ENCODE measurements around the gene CTU1.

The CTU1 gene

GRCh38 chr19:51060336-51060735 is 47.9 kb downstream of the CTU1 start:
- no peak for TF ChIP-seq EZH2 (IDR thresholded peaks at IDR 0.05; ENCODE audit: borderline replicate concordance, low read depth, low read length, severe bottlenecking)
- TF ChIP-seq CTCF (IDR thresholded peaks at IDR 0.05; ENCODE audit: borderline replicate concordance, extremely low read depth, low read length, poor library complexity, severe bottlenecking): no peak
- H3K4me3 ChIP-seq (ENCODE audit: low read depth in 1 of 2, low read length in 2 of 2): no peak overlapping the region

GRCh38 chr19:51059715-51060114 is 48.5 kb downstream of the CTU1 start:
- no peak overlapping the region for H2AFZ ChIP-seq (ENCODE audit: low read depth, low read length)
- H3K4me2 ChIP-seq (ENCODE audit: insufficient read depth, low read length): no peak overlapping the region
- no peaks in the 10 kb centered on the region for H3K79me2 ChIP-seq (ENCODE audit: insufficient read depth, low read length)
- no peaks in the 10 kb centered on the region for H3K9me3 ChIP-seq (ENCODE audit: insufficient read depth, low read length, severe bottlenecking)
- DNase-seq: no peak
- no peak overlapping the region for H3K9ac ChIP-seq (ENCODE audit: low read depth, low read length)
- no peaks in the 10 kb centered on the region for H3K36me3 ChIP-seq (ENCODE audit: insufficient read depth, low read length)
- TF ChIP-seq EZH2 (IDR thresholded peaks at IDR 0.05; ENCODE audit: borderline replicate concordance, low read depth, low read length, severe bottlenecking): no peak
- no peak for TF ChIP-seq CTCF (IDR thresholded peaks at IDR 0.05; ENCODE audit: borderline replicate concordance, extremely low read depth, low read length, poor library complexity, severe bottlenecking)
- H3K27ac ChIP-seq (ENCODE audit: low read length): no peak overlapping the region
- no peaks in the 10 kb centered on the region for H4K20me1 ChIP-seq (ENCODE audit: insufficient read depth, low read length)
- ATAC-seq (ENCODE audit: insufficient read depth, low read depth): no peak
- H3K27me3 ChIP-seq (ENCODE audit: insufficient read depth, low read length, poor library complexity): no peaks in the 10 kb centered on the region
- no peaks in the 10 kb centered on the region for H3K4me1 ChIP-seq (ENCODE audit: insufficient read depth, low read length)
- no peak overlapping the region for H3K4me3 ChIP-seq (ENCODE audit: low read depth in 1 of 2, low read length in 2 of 2)

More at GRCh38 chr19:51060336-51060735, 47.9 kb downstream of the CTU1 start:
- Histone ChIP-seq H3K9ac (ENCODE audit: low read depth, low read length) (no peak overlapping the region), H3K36me3 (ENCODE audit: insufficient read depth, low read length) (no peaks in the 10 kb centered on the region), H3K27ac (ENCODE audit: low read length) (no peak overlapping the region), H3K4me2 (ENCODE audit: insufficient read depth, low read length) (no peak overlapping the region), H3K27me3 (ENCODE audit: insufficient read depth, low read length, poor library complexity) (no peaks in the 10 kb centered on the region), H3K9me3 (ENCODE audit: insufficient read depth, low read length, severe bottlenecking) (no peaks in the 10 kb centered on the region), H3K4me1 (ENCODE audit: insufficient read depth, low read length) (no peaks in the 10 kb centered on the region), H2AFZ (ENCODE audit: low read depth, low read length) (no peak overlapping the region), H4K20me1 (ENCODE audit: insufficient read depth, low read length) (no peaks in the 10 kb centered on the region), H3K79me2 (ENCODE audit: insufficient read depth, low read length) (no peaks in the 10 kb centered on the region)
- ATAC-seq (ENCODE audit: insufficient read depth, low read depth) (no peak), DNase-seq (no peak)

GRCh38 chr19:51055866-51056265 is 52.3 kb downstream of the CTU1 start:
- no peak overlapping the region for H2AFZ ChIP-seq (ENCODE audit: low read depth, low read length)
- no peaks in the 10 kb centered on the region for H3K9me3 ChIP-seq (ENCODE audit: insufficient read depth, low read length, severe bottlenecking)
- no peaks in the 10 kb centered on the region for H3K4me1 ChIP-seq (ENCODE audit: insufficient read depth, low read length)
- no peak overlapping the region for H3K27ac ChIP-seq (ENCODE audit: low read length)
- no peak for DNase-seq
- no peaks in the 10 kb centered on the region for H3K27me3 ChIP-seq (ENCODE audit: insufficient read depth, low read length, poor library complexity)
- no peak for TF ChIP-seq EZH2 (IDR thresholded peaks at IDR 0.05; ENCODE audit: borderline replicate concordance, low read depth, low read length, severe bottlenecking)
- no peak overlapping the region for H3K4me2 ChIP-seq (ENCODE audit: insufficient read depth, low read length)
- H4K20me1 ChIP-seq (ENCODE audit: insufficient read depth, low read length): no peaks in the 10 kb centered on the region
- H3K4me3 ChIP-seq (ENCODE audit: low read depth in 1 of 2, low read length in 2 of 2): no peak overlapping the region
- no peak overlapping the region for H3K9ac ChIP-seq (ENCODE audit: low read depth, low read length)
- H3K79me2 ChIP-seq (ENCODE audit: insufficient read depth, low read length): no peaks in the 10 kb centered on the region
- ATAC-seq (ENCODE audit: insufficient read depth, low read depth): no peak
- no peaks in the 10 kb centered on the region for H3K36me3 ChIP-seq (ENCODE audit: insufficient read depth, low read length)
